SK-N-SH treated with all-trans-retinoic acid at 6 μM for 48 hours (cell line): Measurements from ENCODE around the gene WDR46.

Source experiments
- CREB5 ChIP-seq: fragments of 250-450 bp; sonication (Bioruptor Pico); IDR thresholded peaks from 2 replicates; pipeline ENCODE4 v1.5.1; 2020; ENCODE audit warnings: low read depth, mild to moderate bottlenecking, moderate library complexity
- CSDC2 ChIP-seq: fragments of 250-450 bp; sonication (Bioruptor Pico); IDR thresholded peaks from 2 replicates; pipeline ENCODE4 v1.5.0; 2020; ENCODE audit warnings: mild to moderate bottlenecking, moderate library complexity
- ESRRG ChIP-seq: fragments of 250-450 bp; sonication (Bioruptor Pico); IDR thresholded peaks from 2 replicates; pipeline ENCODE4 v1.6.1; 2021; ENCODE audit warnings: mild to moderate bottlenecking
- PATZ1 ChIP-seq: fragments of 250-450 bp; sonication (Bioruptor Pico); IDR thresholded peaks from 2 replicates; pipeline ENCODE4 v1.8.0; 2020; ENCODE audit warnings: mild to moderate bottlenecking, moderate library complexity, borderline replicate concordance
- RARB ChIP-seq: fragments of 250-450 bp; sonication (Bioruptor Pico); IDR thresholded peaks from 2 replicates; pipeline ENCODE4 v1.8.0; 2021; ENCODE audit warnings: mild to moderate bottlenecking, moderate library complexity
- TOX ChIP-seq: fragments of 250-450 bp; sonication (Bioruptor Pico); IDR thresholded peaks from 2 replicates; pipeline ENCODE4 v1.8.0; 2021; ENCODE audit warnings: mild to moderate bottlenecking, moderate library complexity, borderline replicate concordance
- ZC3H10 ChIP-seq: fragments of 250-450 bp; sonication (Bioruptor Pico); IDR thresholded peaks from 2 replicates; pipeline ENCODE4 v1.5.1; 2021; ENCODE audit warnings: mild to moderate bottlenecking, moderate library complexity
- ZFP3 ChIP-seq: fragments of 250-450 bp; sonication (Bioruptor Pico); IDR thresholded peaks from 2 replicates; pipeline ENCODE4 v1.5.0; 2020; ENCODE audit warnings: mild to moderate bottlenecking, moderate library complexity
- ZFP30 ChIP-seq: fragments of 450-650 bp; formaldehyde crosslinking; IDR thresholded peaks from 2 replicates; pipeline ENCODE4 v1.5.0; 2022; ENCODE audit warnings: mild to moderate bottlenecking, moderate library complexity
- ZNF565 ChIP-seq: fragments of 450-650 bp; formaldehyde crosslinking; conservative IDR thresholded peaks from 2 replicates; pipeline ENCODE4 v1.5.0; 2020; ENCODE audit warnings: low read depth, mild to moderate bottlenecking, moderate library complexity

GRCh38 chr6:33298773-33299236 is 9.8 kb upstream of the WDR46 start, which contains the start of gene RGL2:
- TF ChIP-seq ZFP30 (CRISPR knock-in tag) (no peak), CREB5 (CRISPR knock-in tag) (no peak), CSDC2 (CRISPR knock-in tag) (no peak), PATZ1 (peak; percentile 85; the same call in 1 of the 2 replicates), ZNF565 (CRISPR knock-in tag) (no peak; the same call in 1 of the 2 replicates), RARB (peak; percentile 67; the same call in 1 of the 2 replicates), TOX (no peak), ESRRG (CRISPR knock-in tag) (no peak), ZC3H10 (CRISPR knock-in tag) (no peak), ZFP3 (CRISPR knock-in tag) (no peak)
